Astrocyte (in vitro differentiated cells and primary cell): ENCODE data around the gene ATF3. TPM values are rescaled to one million over a fixed set of nuclear protein-coding genes. Genes with fewer than 3 reads are reported as not detected.

Experiments
- DNase-seq: peaks from one replicate; pipeline ENCODE4 v3.0.0-alpha.2; 2010; ENCODE audit warnings: low read depth
- FAIRE-seq: peaks from 2 replicates; lab custom pipeline; 2011; peaks lifted over from hg19 to GRCh38; lab: Jason Lieb, UNC
- H2AFZ ChIP-seq: 2 replicates; pipeline ENCODE4 v1.6.0; 2012; ENCODE audit warnings: low read depth, low read length, inconsistent platforms
- H3K27ac ChIP-seq: 2 replicates; pipeline ENCODE4 v1.5.1; 2011; ENCODE audit warnings: low read depth, low read length, inconsistent platforms
- H3K27me3 ChIP-seq: 2 replicates; pipeline ENCODE4 v1.6.0; 2011; ENCODE audit warnings: low read length, inconsistent platforms; ENCODE audit not compliant: insufficient read depth
- H3K36me3 ChIP-seq: 2 replicates; pipeline ENCODE4 v1.5.1; 2011; ENCODE audit warnings: low read length, inconsistent platforms; ENCODE audit not compliant: insufficient read depth
- H3K4me1 ChIP-seq: 2 replicates; pipeline ENCODE4 v1.5.1; 2011; ENCODE audit warnings: low read length, inconsistent platforms; ENCODE audit not compliant: insufficient read depth
- H3K4me2 ChIP-seq: 2 replicates; pipeline ENCODE4 v1.6.0; 2012; ENCODE audit warnings: low read length, inconsistent platforms
- H3K4me3 ChIP-seq: 2 replicates; pipeline ENCODE4 v1.5.1; 2011; ENCODE audit warnings: low read depth, mild to moderate bottlenecking, low read length, inconsistent platforms; ENCODE audit not compliant: insufficient read depth
- H3K79me2 ChIP-seq: 2 replicates; pipeline ENCODE4 v1.6.0; 2012; ENCODE audit warnings: mild to moderate bottlenecking, low read length, inconsistent platforms; ENCODE audit not compliant: insufficient read depth
- H3K9ac ChIP-seq: 2 replicates; pipeline ENCODE4 v1.6.0; 2012; ENCODE audit warnings: mild to moderate bottlenecking, low read length, inconsistent platforms
- H3K9me3 ChIP-seq: 2 replicates; pipeline ENCODE4 v1.5.1; 2012; ENCODE audit warnings: low read depth, mild to moderate bottlenecking, low read length, inconsistent platforms; ENCODE audit not compliant: insufficient read depth
- H4K20me1 ChIP-seq: 2 replicates; pipeline ENCODE4 v1.6.0; 2012; ENCODE audit warnings: low read length, inconsistent platforms; ENCODE audit not compliant: insufficient read depth
- H3K27ac Mint-ChIP-seq: one replicate; pipeline ENCODE4 v1.8.0; 2021; ENCODE audit warnings: mild to moderate bottlenecking, mixed read lengths; ENCODE audit not compliant: unreplicated experiment
- H3K27me3 Mint-ChIP-seq: one replicate; pipeline ENCODE4 v1.8.0; 2021; ENCODE audit warnings: low read depth, mixed read lengths; ENCODE audit not compliant: unreplicated experiment
- H3K36me3 Mint-ChIP-seq: one replicate; pipeline ENCODE4 v1.8.0; 2021; ENCODE audit warnings: low read depth, mixed read lengths; ENCODE audit not compliant: unreplicated experiment
- H3K4me1 Mint-ChIP-seq: one replicate; pipeline ENCODE4 v1.8.0; 2021; ENCODE audit warnings: low read depth, mixed read lengths; ENCODE audit not compliant: unreplicated experiment
- H3K4me3 Mint-ChIP-seq: one replicate; pipeline ENCODE4 v1.8.0; 2021; ENCODE audit warnings: mild to moderate bottlenecking, moderate library complexity, mixed read lengths; ENCODE audit not compliant: unreplicated experiment
- H3K9me3 Mint-ChIP-seq: one replicate; pipeline ENCODE4 v1.8.0; 2021; ENCODE audit warnings: mild to moderate bottlenecking, mixed read lengths; ENCODE audit not compliant: unreplicated experiment
- CTCF ChIP-seq: IDR thresholded peaks from 2 replicates; pipeline ENCODE4 v1.5.1; 2011; ENCODE audit warnings: low read depth, mild to moderate bottlenecking, inconsistent platforms, low read length, moderate library complexity; ENCODE audit not compliant: insufficient read depth
- EZH2 ChIP-seq: IDR thresholded peaks from 2 replicates; pipeline ENCODE4 v1.6.1; 2012; ENCODE audit warnings: mild to moderate bottlenecking, low read length, inconsistent platforms; ENCODE audit not compliant: insufficient read depth
- total RNA-seq: library from RNA; stranded (reverse); gene quantifications from 2 replicates; pipeline ENCODE4 v1.2.1, GENCODE V29; 2021

ATF3 gene
- total RNA-seq, 1 donor from 2014 or later = 87.6 TPM

DNA sequence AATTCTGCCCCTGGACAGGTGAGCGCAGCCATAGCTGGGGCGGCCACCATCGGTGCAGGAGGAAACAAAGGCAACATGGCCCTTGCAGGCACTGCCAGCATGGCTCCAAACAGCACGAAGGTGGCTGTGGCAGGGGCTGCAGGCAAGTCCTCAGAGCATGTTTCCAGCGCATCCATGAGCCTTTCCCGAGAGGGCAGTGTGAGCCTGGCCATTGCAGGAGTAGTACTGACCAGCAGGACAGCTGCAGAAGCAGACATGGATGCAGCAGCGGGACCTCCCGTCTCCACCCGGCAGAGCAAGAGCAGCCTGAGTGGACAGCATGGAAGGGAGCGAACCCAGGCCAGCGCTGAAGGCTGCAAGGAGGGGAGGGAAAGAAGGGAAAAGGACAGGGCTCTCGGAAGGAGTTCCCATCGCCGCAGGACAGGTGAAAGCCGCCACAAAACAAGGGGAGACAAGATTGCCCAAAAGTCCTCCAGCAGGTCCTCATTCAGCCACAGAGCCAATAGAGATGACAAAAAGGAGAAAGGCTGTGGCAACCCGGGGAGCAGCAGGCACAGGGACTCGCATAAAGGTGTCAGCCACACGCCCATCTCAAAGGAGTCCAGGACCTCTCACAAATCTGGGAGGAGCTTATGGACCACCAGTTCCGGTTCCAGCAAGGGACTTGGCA lies 17.4 kb downstream of the ATF3 start:
- H3K36me3 Mint-ChIP-seq = peaks cover 6% of the 10 kb centered on the region
- no peak overlapping the region for H3K27ac Mint-ChIP-seq
- no peak for DNase-seq
- H2AFZ ChIP-seq = no peak overlapping the region
- FAIRE-seq = no peak
- no peaks in the 10 kb centered on the region for H3K79me2 ChIP-seq
- no peak overlapping the region for H3K4me2 ChIP-seq
- no peaks in the 10 kb centered on the region for H3K4me1 ChIP-seq
- peaks cover 24% of the 10 kb centered on the region for H3K27me3 Mint-ChIP-seq
- no peak overlapping the region for H3K27ac ChIP-seq
- H3K4me3 Mint-ChIP-seq = no peak overlapping the region
- H4K20me1 ChIP-seq = no peaks in the 10 kb centered on the region
- peaks cover 6% of the 10 kb centered on the region for H3K27me3 ChIP-seq
- no peaks in the 10 kb centered on the region for H3K9me3 ChIP-seq
- no peaks in the 10 kb centered on the region for H3K9me3 Mint-ChIP-seq
- H3K4me1 Mint-ChIP-seq = peaks cover 3% of the 10 kb centered on the region
- H3K36me3 ChIP-seq = no peaks in the 10 kb centered on the region
- H3K9ac ChIP-seq = no peak overlapping the region
- no peak overlapping the region for H3K4me3 ChIP-seq
- TF ChIP-seq CTCF (no peak), EZH2 (no peak)

DNA sequence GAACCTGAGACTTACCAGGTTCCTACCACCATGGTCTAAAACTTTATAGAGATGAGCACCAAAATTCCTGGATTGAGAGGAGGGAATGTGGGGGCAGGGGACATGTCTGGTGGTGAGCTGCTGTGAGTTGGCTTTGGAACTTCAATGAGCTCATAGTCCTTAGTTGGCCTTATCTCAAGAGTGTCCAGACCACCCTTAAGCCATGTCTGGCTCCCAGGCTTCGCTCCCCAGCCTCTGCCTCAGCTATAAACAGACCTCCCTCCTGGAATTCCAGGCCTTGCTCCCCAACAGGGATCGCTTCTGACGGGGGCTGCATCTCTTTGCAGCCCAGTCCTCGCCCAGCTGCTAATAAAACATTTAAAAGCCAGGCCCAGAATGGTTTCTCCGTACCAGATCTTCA lies 19.5 kb downstream of the ATF3 start:
- TF ChIP-seq CTCF (no peak), EZH2 (no peak)
- no peak for FAIRE-seq
- Histone ChIP-seq H3K4me3 (no peak overlapping the region), H4K20me1 (no peaks in the 10 kb centered on the region), H3K4me2 (no peak overlapping the region), H3K4me1 (no peaks in the 10 kb centered on the region), H3K9ac (no peak overlapping the region), H3K27me3 (peaks cover 6% of the 10 kb centered on the region), H3K9me3 (no peaks in the 10 kb centered on the region), H3K79me2 (no peaks in the 10 kb centered on the region), H3K27ac (no peak overlapping the region), H3K36me3 (no peaks in the 10 kb centered on the region), H2AFZ (no peak overlapping the region)
- Mint-ChIP-seq H3K27me3 (peaks cover 24% of the 10 kb centered on the region), H3K4me1 (peaks cover 3% of the 10 kb centered on the region), H3K36me3 (peaks cover 4% of the 10 kb centered on the region), H3K4me3 (no peak overlapping the region), H3K27ac (no peak overlapping the region), H3K9me3 (peaks cover 3% of the 10 kb centered on the region)
- DNase-seq = no peak

- Histone ChIP-seq H3K4me3 (no peak overlapping the region), H3K36me3 (no peaks in the 10 kb centered on the region), H3K27ac (no peak overlapping the region), H3K9me3 (no peaks in the 10 kb centered on the region), H4K20me1 (no peaks in the 10 kb centered on the region), H2AFZ (no peak overlapping the region), H3K9ac (no peak overlapping the region), H3K4me2 (no peak overlapping the region), H3K27me3 (peaks cover 6% of the 10 kb centered on the region), H3K79me2 (no peaks in the 10 kb centered on the region), H3K4me1 (no peaks in the 10 kb centered on the region)
- FAIRE-seq = no peak
- no peak for TF ChIP-seq CTCF
- no peak for TF ChIP-seq EZH2
- Mint-ChIP-seq H3K27me3 (peaks cover 24% of the 10 kb centered on the region), H3K9me3 (peaks cover 6% of the 10 kb centered on the region), H3K36me3 (peaks cover 4% of the 10 kb centered on the region), H3K4me3 (no peak overlapping the region), H3K4me1 (peaks cover 3% of the 10 kb centered on the region), H3K27ac (no peak overlapping the region)
- DNase-seq = no peak
These were observed 20.4 kb downstream of the ATF3 start for GRCh38 chr1:212628813-212629415.
